ENCODE results near the gene HDAC4.

The HDAC4 gene

GRCh38 chr2:239308661-239309397 lies 92.0 kb downstream of the HDAC4 start:
- H3K4me3 ChIP-seq (ENCODE audit: control insufficient read depth, low read depth, low read length) = peak overlapping the region; percentile 44
- no peak for TF ChIP-seq CTCF (IDR thresholded peaks at IDR 0.05; ENCODE audit: control insufficient read depth, insufficient read depth, low read depth, low read length, missing control alignments)
- peak; percentile 28 for DNase-seq (ENCODE audit: low read depth)

- peak overlapping the region; percentile 44 for H3K4me3 ChIP-seq (ENCODE audit: control insufficient read depth, low read depth, low read length)
- DNase-seq (ENCODE audit: low read depth) = no peak
- TF ChIP-seq CTCF (IDR thresholded peaks at IDR 0.05; ENCODE audit: control insufficient read depth, insufficient read depth, low read depth, low read length, missing control alignments) = no peak
These were observed 92.8 kb downstream of the HDAC4 start for GRCh38 chr2:239307921-239308613.

GRCh38 chr2:239307221-239307569 lies 93.6 kb downstream of the HDAC4 start:
- no peak for TF ChIP-seq CTCF (IDR thresholded peaks at IDR 0.05; ENCODE audit: control insufficient read depth, insufficient read depth, low read depth, low read length, missing control alignments)
- no peak overlapping the region for H3K4me3 ChIP-seq (ENCODE audit: control insufficient read depth, low read depth, low read length)
- DNase-seq (ENCODE audit: low read depth) = no peak

- no peak for TF ChIP-seq CTCF (IDR thresholded peaks at IDR 0.05; ENCODE audit: control insufficient read depth, insufficient read depth, low read depth, low read length, missing control alignments)
- no peak overlapping the region for H3K4me3 ChIP-seq (ENCODE audit: control insufficient read depth, low read depth, low read length)
- DNase-seq (ENCODE audit: low read depth) = no peak
These were observed 94.3 kb downstream of the HDAC4 start for GRCh38 chr2:239306274-239307220.

GRCh38 chr2:239305771-239306170 lies 95.0 kb downstream of the HDAC4 start:
- no peak for TF ChIP-seq CTCF (IDR thresholded peaks at IDR 0.05; ENCODE audit: control insufficient read depth, insufficient read depth, low read depth, low read length, missing control alignments)
- H3K4me3 ChIP-seq (ENCODE audit: control insufficient read depth, low read depth, low read length) = no peak overlapping the region
- DNase-seq (ENCODE audit: low read depth) = no peak

- DNase-seq (ENCODE audit: low read depth) = no peak
- H3K4me3 ChIP-seq (ENCODE audit: control insufficient read depth, low read depth, low read length) = no peak overlapping the region
- TF ChIP-seq CTCF (IDR thresholded peaks at IDR 0.05; ENCODE audit: control insufficient read depth, insufficient read depth, low read depth, low read length, missing control alignments) = no peak
These were observed 95.6 kb downstream of the HDAC4 start for GRCh38 chr2:239305222-239305575.

All from AG09309 (cell line).